ENCODE measurements around the gene TRIM45. TPM values are rescaled to one million over a fixed set of nuclear protein-coding genes. Genes with fewer than 3 reads are reported as not detected.

Gene TRIM45
- total and polyA plus RNA-seq, 2 donors (not counting 1 experiment from before 2014, with no cell fraction given): 4.0 to 8.4 TPM

GRCh38 chr1:117124661-117125060 lies 3.1 kb upstream of the TRIM45 start:
- Histone ChIP-seq H3K4me2 (ENCODE audit: extremely low read depth, insufficient read depth, low read length) (no peak overlapping the region), H3K27ac (ENCODE audit: insufficient read depth, low read length) (no peak overlapping the region), H3K9me3 (ENCODE audit: control insufficient read depth, insufficient read depth, low read depth, low read length) (no peaks in the 10 kb centered on the region), H3K27me3 (ENCODE audit: control insufficient read depth, insufficient read depth, low read length) (peaks cover 7% of the 10 kb centered on the region), H4K20me1 (ENCODE audit: control insufficient read depth, extremely low read depth, insufficient read depth, low read length) (no peaks in the 10 kb centered on the region), H2AFZ (ENCODE audit: low read length) (no peak overlapping the region), H3K9ac (ENCODE audit: insufficient read depth, low read length) (no peak overlapping the region), H3K4me3 (replicated peaks in 1 of 4; ENCODE audit: control extremely low read depth in 1 of 4, insufficient read depth in 1 of 4, low read depth in 3 of 4, low read length in 4 of 4) (no peak overlapping the region), H3K79me2 (ENCODE audit: control insufficient read depth, insufficient read depth, low read length) (no peaks in the 10 kb centered on the region), H3K36me3 (ENCODE audit: control insufficient read depth, insufficient read depth, low read length) (no peaks in the 10 kb centered on the region), H3K4me1 (ENCODE audit: control insufficient read depth, extremely low read depth, insufficient read depth, low read length) (peaks cover 8% of the 10 kb centered on the region)
- TF ChIP-seq EZH2 (IDR thresholded peaks at IDR 0.05; ENCODE audit: low read length, missing control alignments): no peak
- TF ChIP-seq, protein P1, sequence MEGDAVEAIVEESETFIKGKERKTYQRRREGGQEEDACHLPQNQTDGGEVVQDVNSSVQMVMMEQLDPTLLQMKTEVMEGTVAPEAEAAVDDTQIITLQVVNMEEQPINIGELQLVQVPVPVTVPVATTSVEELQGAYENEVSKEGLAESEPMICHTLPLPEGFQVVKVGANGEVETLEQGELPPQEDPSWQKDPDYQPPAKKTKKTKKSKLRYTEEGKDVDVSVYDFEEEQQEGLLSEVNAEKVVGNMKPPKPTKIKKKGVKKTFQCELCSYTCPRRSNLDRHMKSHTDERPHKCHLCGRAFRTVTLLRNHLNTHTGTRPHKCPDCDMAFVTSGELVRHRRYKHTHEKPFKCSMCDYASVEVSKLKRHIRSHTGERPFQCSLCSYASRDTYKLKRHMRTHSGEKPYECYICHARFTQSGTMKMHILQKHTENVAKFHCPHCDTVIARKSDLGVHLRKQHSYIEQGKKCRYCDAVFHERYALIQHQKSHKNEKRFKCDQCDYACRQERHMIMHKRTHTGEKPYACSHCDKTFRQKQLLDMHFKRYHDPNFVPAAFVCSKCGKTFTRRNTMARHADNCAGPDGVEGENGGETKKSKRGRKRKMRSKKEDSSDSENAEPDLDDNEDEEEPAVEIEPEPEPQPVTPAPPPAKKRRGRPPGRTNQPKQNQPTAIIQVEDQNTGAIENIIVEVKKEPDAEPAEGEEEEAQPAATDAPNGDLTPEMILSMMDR (conservative IDR thresholded peaks at IDR 0.05 in 1 of 2, IDR thresholded peaks at IDR 0.05 in 1 of 2; ENCODE audit: low read depth in 1 of 2, low read length in 2 of 2): no peak
- DNase-seq (ENCODE audit: low read depth in 2 of 2): no peak

DNA sequence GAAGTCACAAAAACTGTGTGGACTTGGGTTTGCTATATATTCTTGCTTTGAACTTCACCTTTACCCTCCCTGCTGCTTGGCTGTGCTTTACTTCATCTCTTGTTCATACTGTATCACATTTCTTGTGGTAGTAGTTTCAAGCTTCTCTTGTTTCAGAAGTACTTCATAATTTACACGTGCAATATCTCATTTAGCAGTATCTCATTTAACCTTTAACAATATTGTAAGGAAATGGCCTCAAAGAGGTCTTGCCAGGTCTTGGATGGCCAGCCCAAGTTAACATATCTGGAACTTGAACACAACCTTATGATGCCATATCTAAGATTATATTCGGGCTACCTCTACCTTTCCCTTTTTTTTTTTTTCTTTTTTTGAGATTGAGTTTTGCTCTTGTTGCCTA lies 1.7 kb upstream of the TRIM45 start:
- H4K20me1 ChIP-seq (ENCODE audit: control insufficient read depth, extremely low read depth, insufficient read depth, low read length): no peaks in the 10 kb centered on the region
- H3K36me3 ChIP-seq (ENCODE audit: control insufficient read depth, insufficient read depth, low read length): no peaks in the 10 kb centered on the region
- no peaks in the 10 kb centered on the region for H3K79me2 ChIP-seq (ENCODE audit: control insufficient read depth, insufficient read depth, low read length)
- H3K9ac ChIP-seq (ENCODE audit: insufficient read depth, low read length): no peak overlapping the region
- TF ChIP-seq EZH2 (IDR thresholded peaks at IDR 0.05; ENCODE audit: low read length, missing control alignments): no peak
- TF ChIP-seq, protein P1 (conservative IDR thresholded peaks at IDR 0.05 in 1 of 2, IDR thresholded peaks at IDR 0.05 in 1 of 2; ENCODE audit: low read depth in 1 of 2, low read length in 2 of 2): no peak
- no peak for DNase-seq (ENCODE audit: low read depth in 2 of 2)
- H2AFZ ChIP-seq (ENCODE audit: low read length): no peak overlapping the region
- no peak overlapping the region for H3K4me2 ChIP-seq (ENCODE audit: extremely low read depth, insufficient read depth, low read length)
- no peak overlapping the region for H3K27ac ChIP-seq (ENCODE audit: insufficient read depth, low read length)
- no peak overlapping the region for H3K4me3 ChIP-seq (replicated peaks in 1 of 4; ENCODE audit: control extremely low read depth in 1 of 4, insufficient read depth in 1 of 4, low read depth in 3 of 4, low read length in 4 of 4)
- H3K27me3 ChIP-seq (ENCODE audit: control insufficient read depth, insufficient read depth, low read length): peaks cover 7% of the 10 kb centered on the region
- no peaks in the 10 kb centered on the region for H3K9me3 ChIP-seq (ENCODE audit: control insufficient read depth, insufficient read depth, low read depth, low read length)
- peaks cover 6% of the 10 kb centered on the region for H3K4me1 ChIP-seq (ENCODE audit: control insufficient read depth, extremely low read depth, insufficient read depth, low read length)

- peak overlapping the region; percentile 91 for H3K27ac ChIP-seq (ENCODE audit: insufficient read depth, low read length)
- DNase-seq (ENCODE audit: low read depth in 2 of 2): no peak
These were observed 929 bp upstream of the TRIM45 start for GRCh38 chr1:117122330-117123025.

More at GRCh38 chr1:117122330-117123025, 929 bp upstream of the TRIM45 start:
- Histone ChIP-seq H4K20me1 (ENCODE audit: control insufficient read depth, extremely low read depth, insufficient read depth, low read length) (no peaks in the 10 kb centered on the region), H3K4me1 (ENCODE audit: control insufficient read depth, extremely low read depth, insufficient read depth, low read length) (peaks cover 6% of the 10 kb centered on the region), H3K9ac (ENCODE audit: insufficient read depth, low read length) (peak overlapping the region; percentile 80), H3K4me3 (replicated peaks in 1 of 4; ENCODE audit: control extremely low read depth in 1 of 4, insufficient read depth in 1 of 4, low read depth in 3 of 4, low read length in 4 of 4) (peak overlapping the region; percentile 65 to 83 (median 68)), H3K9me3 (ENCODE audit: control insufficient read depth, insufficient read depth, low read depth, low read length) (no peaks in the 10 kb centered on the region), H2AFZ (ENCODE audit: low read length) (peak overlapping the region; percentile 88), H3K36me3 (ENCODE audit: control insufficient read depth, insufficient read depth, low read length) (no peaks in the 10 kb centered on the region), H3K27me3 (ENCODE audit: control insufficient read depth, insufficient read depth, low read length) (peaks cover 7% of the 10 kb centered on the region), H3K4me2 (ENCODE audit: extremely low read depth, insufficient read depth, low read length) (peak overlapping the region; percentile 73), H3K79me2 (ENCODE audit: control insufficient read depth, insufficient read depth, low read length) (no peaks in the 10 kb centered on the region)
- TF ChIP-seq, protein P1 (conservative IDR thresholded peaks at IDR 0.05 in 1 of 2, IDR thresholded peaks at IDR 0.05 in 1 of 2; ENCODE audit: low read depth in 1 of 2, low read length in 2 of 2): no peak
- TF ChIP-seq EZH2 (IDR thresholded peaks at IDR 0.05; ENCODE audit: low read length, missing control alignments): no peak
